HL-60 (cell line): ENCODE measurements around the gene EXOSC7.

ENCODE experiments used
- DNase-seq, 2 experiments: peaks; one replicate each; pipeline ENCODE4 v3.0.0-alpha.2; 2010 to 2020; ENCODE audit warnings: low read depth in 1 of 2, low spot score in 1 of 2
- H3K27ac ChIP-seq: fragments of 250-450 bp; sonication (Bioruptor Pico); replicated peaks from 2 replicates; pipeline ENCODE4 v1.5.1; 2020; ENCODE audit warnings: mild to moderate bottlenecking, moderate library complexity
- H3K27me3 ChIP-seq: fragments of 250-450 bp; sonication (Bioruptor Pico); 2 replicates; pipeline ENCODE4 v1.5.1; 2021; ENCODE audit warnings: mild to moderate bottlenecking, moderate library complexity; ENCODE audit not compliant: insufficient read depth, poor library complexity, severe bottlenecking
- H3K4me3 ChIP-seq: replicated peaks from 2 replicates; pipeline ENCODE4 v1.5.1; 2011; ENCODE audit warnings: mild to moderate bottlenecking, control low read depth, low read length; ENCODE audit not compliant: insufficient read depth
- CTCF ChIP-seq: IDR thresholded peaks from one replicate; pipeline ENCODE4 v1.5.1; 2011; ENCODE audit warnings: low read length, control low read depth, inconsistent platforms; ENCODE audit not compliant: insufficient read depth
- GABPA ChIP-seq: IDR thresholded peaks from 2 replicates; pipeline ENCODE4 v1.6.1; 2012; ENCODE audit warnings: low read depth
- POLR2AphosphoS5 ChIP-seq: IDR thresholded peaks from 2 replicates; pipeline ENCODE4 v1.6.1; 2012; ENCODE audit warnings: low read depth
- SPI1 ChIP-seq: IDR thresholded peaks from 2 replicates; pipeline ENCODE4 v1.6.1; 2012; ENCODE audit warnings: low read depth, mild to moderate bottlenecking, borderline replicate concordance
- TF ChIP-seq, protein P1 (sequence below): IDR thresholded peaks from 2 replicates; pipeline ENCODE4 v1.6.1; 2012; ENCODE audit warnings: low read depth; ENCODE audit not compliant: insufficient replicate concordance

EXOSC7 gene

DNA sequence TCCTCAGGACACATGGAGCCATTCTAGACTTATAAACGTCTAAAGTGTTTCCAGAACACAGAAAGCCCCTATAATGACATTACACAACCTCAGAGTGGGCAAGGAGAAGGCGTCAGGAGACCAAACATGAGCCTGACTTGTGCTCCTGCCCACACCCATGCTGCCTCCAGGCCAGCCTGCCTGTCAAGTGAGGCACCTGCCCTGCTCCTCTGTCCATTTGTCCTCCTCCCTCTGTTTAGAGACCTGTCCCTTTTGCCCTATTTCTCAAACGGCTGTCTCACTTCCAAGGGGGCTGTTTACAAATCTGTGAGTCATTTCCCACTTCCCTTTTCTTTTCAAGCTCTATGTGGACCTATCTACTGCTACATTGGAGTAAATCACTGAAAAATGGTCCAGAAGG is 21.1 kb upstream of the EXOSC7 start:
- Histone ChIP-seq H3K4me3 (no peak overlapping the region), H3K27me3 (no peaks in the 10 kb centered on the region), H3K27ac (peak overlapping the region; percentile 58)
- DNase-seq = peak in 1 of 2 experiments; percentile 71
- TF ChIP-seq, protein P1, sequence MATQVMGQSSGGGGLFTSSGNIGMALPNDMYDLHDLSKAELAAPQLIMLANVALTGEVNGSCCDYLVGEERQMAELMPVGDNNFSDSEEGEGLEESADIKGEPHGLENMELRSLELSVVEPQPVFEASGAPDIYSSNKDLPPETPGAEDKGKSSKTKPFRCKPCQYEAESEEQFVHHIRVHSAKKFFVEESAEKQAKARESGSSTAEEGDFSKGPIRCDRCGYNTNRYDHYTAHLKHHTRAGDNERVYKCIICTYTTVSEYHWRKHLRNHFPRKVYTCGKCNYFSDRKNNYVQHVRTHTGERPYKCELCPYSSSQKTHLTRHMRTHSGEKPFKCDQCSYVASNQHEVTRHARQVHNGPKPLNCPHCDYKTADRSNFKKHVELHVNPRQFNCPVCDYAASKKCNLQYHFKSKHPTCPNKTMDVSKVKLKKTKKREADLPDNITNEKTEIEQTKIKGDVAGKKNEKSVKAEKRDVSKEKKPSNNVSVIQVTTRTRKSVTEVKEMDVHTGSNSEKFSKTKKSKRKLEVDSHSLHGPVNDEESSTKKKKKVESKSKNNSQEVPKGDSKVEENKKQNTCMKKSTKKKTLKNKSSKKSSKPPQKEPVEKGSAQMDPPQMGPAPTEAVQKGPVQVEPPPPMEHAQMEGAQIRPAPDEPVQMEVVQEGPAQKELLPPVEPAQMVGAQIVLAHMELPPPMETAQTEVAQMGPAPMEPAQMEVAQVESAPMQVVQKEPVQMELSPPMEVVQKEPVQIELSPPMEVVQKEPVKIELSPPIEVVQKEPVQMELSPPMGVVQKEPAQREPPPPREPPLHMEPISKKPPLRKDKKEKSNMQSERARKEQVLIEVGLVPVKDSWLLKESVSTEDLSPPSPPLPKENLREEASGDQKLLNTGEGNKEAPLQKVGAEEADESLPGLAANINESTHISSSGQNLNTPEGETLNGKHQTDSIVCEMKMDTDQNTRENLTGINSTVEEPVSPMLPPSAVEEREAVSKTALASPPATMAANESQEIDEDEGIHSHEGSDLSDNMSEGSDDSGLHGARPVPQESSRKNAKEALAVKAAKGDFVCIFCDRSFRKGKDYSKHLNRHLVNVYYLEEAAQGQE = no peak
- TF ChIP-seq SPI1 = peak; percentile 98

DNA sequence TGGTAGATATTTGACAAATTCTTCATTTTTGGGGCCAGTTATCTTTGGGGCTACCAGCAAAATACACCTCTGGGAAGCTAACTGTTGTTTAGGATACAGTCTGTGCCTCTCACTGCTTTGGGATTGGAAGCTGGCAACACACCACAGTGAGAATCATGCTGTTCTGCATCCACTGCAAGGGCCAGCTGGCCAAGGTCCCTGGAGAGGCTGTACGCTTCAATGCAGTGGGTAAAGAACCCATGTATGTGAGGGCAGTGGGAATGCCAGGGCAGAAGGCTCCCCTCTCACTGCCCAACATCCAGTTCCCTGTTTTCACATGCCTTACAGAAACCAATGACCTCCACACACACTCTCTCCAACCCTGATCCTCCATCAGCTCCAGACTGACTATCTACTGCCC is 20.1 kb upstream of the EXOSC7 start:
- DNase-seq = no peak
- H3K27me3 ChIP-seq = no peaks in the 10 kb centered on the region
- no peak overlapping the region for H3K4me3 ChIP-seq
- no peak overlapping the region for H3K27ac ChIP-seq
- no peak for TF ChIP-seq POLR2AphosphoS5
- TF ChIP-seq SPI1 = no peak
- no peak for TF ChIP-seq GABPA
- TF ChIP-seq, protein P1 = no peak
- TF ChIP-seq CTCF = no peak

DNA sequence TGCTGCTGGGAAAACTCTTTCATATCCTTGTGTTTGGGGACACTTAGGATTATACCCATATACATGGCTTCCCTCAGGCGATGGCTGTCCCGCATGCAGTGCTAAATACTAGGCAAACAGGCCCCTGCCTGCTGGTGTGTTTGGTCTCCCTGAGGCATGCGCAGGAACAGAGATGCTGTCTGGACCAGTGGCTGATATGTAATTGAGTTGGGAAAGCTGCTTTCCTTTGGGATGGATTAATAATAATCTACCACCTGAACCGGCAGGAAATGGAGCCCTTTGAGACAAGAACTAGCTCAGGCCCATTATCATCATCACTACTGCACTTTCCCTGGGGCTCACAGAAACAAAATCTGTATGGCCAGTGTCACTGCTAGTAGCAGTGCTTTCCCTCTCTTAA is 18.1 kb upstream of the EXOSC7 start:
- H3K27me3 ChIP-seq = no peaks in the 10 kb centered on the region
- TF ChIP-seq, protein P1 = no peak
- no peak for TF ChIP-seq GABPA
- H3K4me3 ChIP-seq = no peak overlapping the region
- H3K27ac ChIP-seq = no peak overlapping the region
- DNase-seq = no peak

- Histone ChIP-seq H3K4me3 (no peak overlapping the region), H3K27ac (no peak overlapping the region), H3K27me3 (no peaks in the 10 kb centered on the region)
- no peak for DNase-seq
- TF ChIP-seq CTCF = no peak
- TF ChIP-seq SPI1 = no peak
- TF ChIP-seq POLR2AphosphoS5 = no peak
- TF ChIP-seq GABPA = no peak
- TF ChIP-seq, protein P1 = no peak
Observed at GRCh38 chr3:44958386-44958785, 17.7 kb upstream of the EXOSC7 start.
